HCT116 (cell line): Measurements from ENCODE around the gene TEAD1. TPM values are rescaled to one million over a fixed set of nuclear protein-coding genes. Genes with fewer than 3 reads are reported as not detected.

Experiments
- ATAC-seq: fragments of 200-7000 bp; cut with Tn5 transposase; 2 replicates; pipeline ENCODE4 v1.9.1; 2020; ENCODE audit warnings: mild to moderate bottlenecking, moderate library complexity
- BruUV-seq: library from RNA; stranded (reverse); fragments of 400-500 nt; replicated peaks from 2 replicates; lab custom pipeline; 2021; lab: Mats Ljungman, UMichigan
- CTCF ChIA-PET: fragments of 300-600 bp; sonication (Branson Sonifier 250); formaldehyde crosslinking; loops from one replicate; lab custom pipeline; 2021; ENCODE audit warnings: antibody characterized with exemption; lab: Charles Lee
- POLR2A ChIA-PET: fragments of 300-600, 350-600 bp; sonication (Branson Sonifier 250); formaldehyde crosslinking; loops from one replicate; lab custom pipeline; 2021; ENCODE audit warnings: antibody characterized with exemption; lab: Charles Lee
- RAD21 ChIA-PET, 2 experiments: fragments of 300-600 bp; sonication (Branson Sonifier 250); formaldehyde crosslinking; loops; one replicate each; lab custom pipeline; 2023; ENCODE audit warnings: low total read pairs in 2 of 2; ENCODE audit not compliant: uncharacterized antibody in 2 of 2, unreplicated experiment in 2 of 2, low non-redundant PET in 1 of 2; lab: Charles Lee
- DNase-seq: peaks from one replicate; pipeline ENCODE4 v3.0.0-alpha.2; 2010; ENCODE audit warnings: low read depth, low spot score
- H2AFZ ChIP-seq: fragments of 200-600 bp; shearing (Covaris generic), sonication (generic); 2 replicates; pipeline ENCODE4 v1.6.1; 2017; ENCODE audit warnings: low read depth, mixed run types, mixed read lengths, antibody characterized with exemption, low read length; ENCODE audit not compliant: poor library complexity, severe bottlenecking
- H3K27ac ChIP-seq: 2 replicates; pipeline ENCODE4 v1.5.1; 2012; ENCODE audit warnings: low read depth, low read length
- H3K27me3 ChIP-seq: fragments of 200-600 bp; sonication (generic); 2 replicates; pipeline ENCODE4 v1.6.1; 2016; ENCODE audit warnings: mixed run types, low read length, mixed read lengths; ENCODE audit not compliant: insufficient read depth
- H3K36me3 ChIP-seq, 2 experiments: fragments of 200-500 bp in 1 of 2; fragments of 200-600 bp in 1 of 2; sonication (Bioruptor generic) in 1 of 2; sonication (generic) in 1 of 2; 2 replicates each; pipeline versions ENCODE4 v1.5.1 to v1.6.1; 2014 to 2016; ENCODE audit warnings: low read length in 2 of 2, inconsistent platforms in 1 of 2, mixed read lengths in 1 of 2, mixed run types in 1 of 2; ENCODE audit not compliant: insufficient read depth in 2 of 2, control insufficient read depth in 1 of 2
- H3K4me1 ChIP-seq, 2 experiments: fragments of 200-600 bp in 1 of 2; sonication (generic) in 1 of 2; 2 replicates each; pipeline versions ENCODE4 v1.5.1 to v1.6.1; 2012 to 2017; ENCODE audit warnings: low read length in 2 of 2, inconsistent platforms in 1 of 2, mild to moderate bottlenecking in 1 of 2, mixed read lengths in 1 of 2, mixed run types in 1 of 2, moderate library complexity in 1 of 2; ENCODE audit not compliant: insufficient read depth in 2 of 2, control insufficient read depth in 1 of 2
- H3K4me2 ChIP-seq: fragments of 200-600 bp; sonication (generic); 2 replicates; pipeline ENCODE4 v1.6.1; 2017; ENCODE audit warnings: mixed run types, low read length, mixed read lengths
- H3K4me3 ChIP-seq, 2 experiments: fragments of 200-600 bp in 1 of 2; sonication (generic) in 1 of 2; replicated peaks in 1 of 2; 2 replicates each; pipeline ENCODE4 v1.5.1; 2011 to 2016; ENCODE audit warnings: low read length in 2 of 2, control low read depth in 1 of 2, low read depth in 1 of 2, mild to moderate bottlenecking in 1 of 2, mixed read lengths in 1 of 2, mixed run types in 1 of 2
- H3K79me2 ChIP-seq: fragments of 200-600 bp; sonication (generic); 2 replicates; pipeline ENCODE4 v1.6.1; 2017; ENCODE audit warnings: mild to moderate bottlenecking, mixed run types, low read length, moderate library complexity, mixed read lengths; ENCODE audit not compliant: insufficient read depth
- H3K9ac ChIP-seq: fragments of 200-600 bp; sonication (generic); 2 replicates; pipeline ENCODE4 v1.6.1; 2016; ENCODE audit warnings: low read length, mixed read lengths
- H3K9me2 ChIP-seq: fragments of 200-600 bp; sonication (generic), shearing (Covaris generic); 2 replicates; pipeline ENCODE4 v1.6.1; 2017; ENCODE audit warnings: mixed run types, mild to moderate bottlenecking, moderate library complexity; ENCODE audit not compliant: insufficient read depth
- H3K9me3 ChIP-seq, 2 experiments: fragments of 200-500 bp in 1 of 2; fragments of 200-600 bp in 1 of 2; sonication (Bioruptor generic) in 1 of 2; sonication (generic) in 1 of 2; 2 replicates each; pipeline ENCODE4 v1.6.1; 2014 to 2017; ENCODE audit warnings: low read length in 2 of 2, mixed read lengths in 2 of 2, inconsistent platforms in 1 of 2, low read depth in 1 of 2, mild to moderate bottlenecking in 1 of 2, mixed run types in 1 of 2, moderate library complexity in 1 of 2; ENCODE audit not compliant: control insufficient read depth in 1 of 2, insufficient read depth in 1 of 2
- H4K20me1 ChIP-seq: fragments of 200-600 bp; sonication (generic), shearing (Covaris generic); 2 replicates; pipeline ENCODE4 v1.6.1; 2017; ENCODE audit warnings: mixed run types, mild to moderate bottlenecking, moderate library complexity; ENCODE audit not compliant: insufficient read depth
- ATF3 ChIP-seq: IDR thresholded peaks from 2 replicates; pipeline ENCODE4 v1.6.1; 2012
- CTCF ChIP-seq, 3 experiments: fragments of 200-600 bp in 1 of 3; sonication (generic) in 1 of 3; IDR thresholded peaks in 2 of 3; conservative IDR thresholded peaks in 1 of 3; 2 replicates each; pipeline ENCODE4 v1.5.1; 2012 to 2017; ENCODE audit warnings: low read depth in 2 of 3, low read length in 2 of 3, antibody characterized with exemption in 1 of 3, borderline replicate concordance in 1 of 3, control low read depth in 1 of 3, mild to moderate bottlenecking in 1 of 3, mixed read lengths in 1 of 3, mixed run types in 1 of 3, moderate library complexity in 1 of 3; ENCODE audit not compliant: insufficient read depth in 1 of 3
- EGR1 ChIP-seq: IDR thresholded peaks from 2 replicates; pipeline ENCODE4 v1.6.1; 2012; ENCODE audit warnings: low read depth
- EZH2 ChIP-seq: fragments of 200-600 bp; sonication (generic); IDR thresholded peaks from 2 replicates; pipeline ENCODE4 v1.6.1; 2017; ENCODE audit warnings: antibody characterized with exemption, mixed run types
- POLR2AphosphoS5 ChIP-seq: IDR thresholded peaks from 2 replicates; pipeline ENCODE4 v1.6.1; 2011; ENCODE audit warnings: mild to moderate bottlenecking, low read depth, low read length, moderate library complexity
- RAD21 ChIP-seq: IDR thresholded peaks from 2 replicates; pipeline ENCODE4 v1.6.1; 2012; ENCODE audit warnings: low read depth, mild to moderate bottlenecking
- SIN3A ChIP-seq: IDR thresholded peaks from 2 replicates; pipeline ENCODE4 v1.6.1; 2012; ENCODE audit warnings: low read depth
- TCF7L2 ChIP-seq: IDR thresholded peaks from 2 replicates; pipeline ENCODE4 v1.7.0; 2011; ENCODE audit warnings: borderline replicate concordance, inconsistent platforms; ENCODE audit not compliant: insufficient read depth, insufficient read length; ENCODE audit errors: extremely low read depth
- YY1 ChIP-seq: IDR thresholded peaks from 2 replicates; pipeline ENCODE4 v1.6.1; 2011; ENCODE audit warnings: low read length, low read depth, moderate library complexity, mild to moderate bottlenecking; ENCODE audit not compliant: insufficient replicate concordance; ENCODE audit errors: extremely low read depth
- intact Hi-C: fragments of 100-400 bp; cut with micrococcal nuclease; formaldehyde crosslinking; loops from 2 replicates; pipeline ENCODE4 v1.10.0; 2022
- total RNA-seq: library from RNA; stranded (reverse); gene quantifications from one replicate; pipeline ENCODE4 v1.2.1, GENCODE V29; 2021; ENCODE audit not compliant: unreplicated experiment

The TEAD1 gene
- total RNA-seq, 1 experiment from 2014 or later, result 103 TPM

GRCh38 chr11:12952094-12952493 is 277.9 kb downstream of the TEAD1 start:
- no peak for TF ChIP-seq TCF7L2
- no peak for TF ChIP-seq ATF3
- no peak for ATAC-seq
- Histone ChIP-seq H3K36me3 (no peaks in the 10 kb centered on the region), H4K20me1 (no peaks in the 10 kb centered on the region), H3K4me3 (no peak overlapping the region), H3K79me2 (no peaks in the 10 kb centered on the region), H3K4me1 (no peaks in the 10 kb centered on the region), H3K9me3 (no peaks in the 10 kb centered on the region), H2AFZ (no peak overlapping the region), H3K9me2 (no peaks in the 10 kb centered on the region), H3K4me2 (no peak overlapping the region), H3K9ac (no peak overlapping the region), H3K27ac (no peak overlapping the region), H3K27me3 (no peaks in the 10 kb centered on the region)
- intact Hi-C loops, result no loop called here
- no TSS peak for BruUV-seq
- CTCF ChIA-PET, result no interaction called here
- POLR2A ChIA-PET, result no interaction called here
- RAD21 ChIA-PET, result no interaction called here
- DNase-seq, result no peak

- H2AFZ ChIP-seq, result no peak overlapping the region
- H3K9me3 ChIP-seq, result no peaks in the 10 kb centered on the region
- CTCF ChIA-PET, result interaction anchor here (3.8 kb wide), 1 partner anchor 627 kb away, joined by 16 read pairs; no protein-coding TSS in a partner anchor
- POLR2A ChIA-PET, result no interaction called here
- no TSS peak for BruUV-seq
- no peak for ATAC-seq
- RAD21 ChIA-PET, result interaction anchor here (1.3 to 1.9 kb wide), 2 partner anchors 628 kb away, joined by 4 to 5 read pairs; no protein-coding TSS in a partner anchor
- H4K20me1 ChIP-seq, result no peaks in the 10 kb centered on the region
- no peak overlapping the region for H3K27ac ChIP-seq
- no peaks in the 10 kb centered on the region for H3K27me3 ChIP-seq
- TF ChIP-seq EGR1 (no peak), POLR2AphosphoS5 (no peak), SIN3A (no peak), RAD21 (no peak), YY1 (no peak), CTCF (IDR thresholded peaks at IDR 0.05 in 2 of 3, conservative IDR thresholded peaks at IDR 0.05 in 1 of 3; ENCODE audit: borderline replicate concordance in 1 of 3, insufficient read depth in 1 of 3, low read depth in 2 of 3, low read length in 2 of 3) (no peak), TCF7L2 (no peak), ATF3 (no peak), EZH2 (no peak)
- TF ChIP-seq, all 23 proteins: peak for 0
- Histone ChIP-seq H3K4me2 (no peak overlapping the region), H3K79me2 (no peaks in the 10 kb centered on the region), H3K4me1 (peaks cover 0 to 2% of the 10 kb centered on the region in 2 experiments; a peak in 1 of 4 replicates), H3K36me3 (no peaks in the 10 kb centered on the region), H3K9ac (no peak overlapping the region), H3K4me3 (no peak overlapping the region), H3K9me2 (no peaks in the 10 kb centered on the region)
- intact Hi-C loops, result no loop called here
- no peak for DNase-seq
Measured at GRCh38 chr11:12958986-12959385, 284.8 kb downstream of the TEAD1 start.
